GM19023 (cell line): ENCODE measurements around the gene LANCL3.
A peak's percentile ranks its signal among the peaks of the same experiment; 100 is the strongest.

ENCODE experiments used
- ATAC-seq: cut with Tn5 transposase; IDR thresholded peaks from one replicate; pipeline ENCODE4 v1.9.1; 2021; ENCODE audit warnings: mild to moderate bottlenecking, moderate library complexity; ENCODE audit not compliant: unreplicated experiment

Gene LANCL3

GRCh38 chrX:37678574-37678973, 107.1 kb downstream of the LANCL3 start:
- no peak for ATAC-seq

- ATAC-seq = no peak
Measured at GRCh38 chrX:37679230-37679629, 107.8 kb downstream of the LANCL3 start.

- no peak for ATAC-seq
Measured at GRCh38 chrX:37679888-37680287, 108.4 kb downstream of the LANCL3 start.

DNA sequence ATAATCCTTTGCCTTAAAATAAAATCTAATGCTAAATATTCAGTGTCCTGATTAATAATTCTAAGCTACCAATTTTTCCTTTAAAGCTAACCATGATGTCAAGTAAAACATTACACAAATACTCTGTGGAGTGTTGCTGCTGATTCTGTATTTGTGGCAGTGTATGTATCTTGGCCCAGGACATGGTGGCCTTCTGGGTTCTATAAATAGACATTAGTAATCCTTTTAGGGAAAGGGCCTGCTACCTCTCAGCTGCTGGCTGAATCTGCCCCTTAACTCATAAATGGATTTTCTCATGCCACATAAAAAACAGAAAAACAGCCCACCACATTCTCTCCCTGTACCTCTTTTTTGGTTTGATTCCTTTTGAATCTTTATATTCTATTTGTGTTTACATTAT, 113.0 kb downstream of the LANCL3 start:
- no peak for ATAC-seq

- ATAC-seq = no peak
Measured at GRCh38 chrX:37684973-37685372, 113.5 kb downstream of the LANCL3 start.

- ATAC-seq = peak; percentile 70
Measured at GRCh38 chrX:37685381-37686359, 114.2 kb downstream of the LANCL3 start, which contains the start of gene XK. Gene XK (plus strand): TSS chrX:37685791. CDS start chrX:37685962, 171 bp downstream.

DNA sequence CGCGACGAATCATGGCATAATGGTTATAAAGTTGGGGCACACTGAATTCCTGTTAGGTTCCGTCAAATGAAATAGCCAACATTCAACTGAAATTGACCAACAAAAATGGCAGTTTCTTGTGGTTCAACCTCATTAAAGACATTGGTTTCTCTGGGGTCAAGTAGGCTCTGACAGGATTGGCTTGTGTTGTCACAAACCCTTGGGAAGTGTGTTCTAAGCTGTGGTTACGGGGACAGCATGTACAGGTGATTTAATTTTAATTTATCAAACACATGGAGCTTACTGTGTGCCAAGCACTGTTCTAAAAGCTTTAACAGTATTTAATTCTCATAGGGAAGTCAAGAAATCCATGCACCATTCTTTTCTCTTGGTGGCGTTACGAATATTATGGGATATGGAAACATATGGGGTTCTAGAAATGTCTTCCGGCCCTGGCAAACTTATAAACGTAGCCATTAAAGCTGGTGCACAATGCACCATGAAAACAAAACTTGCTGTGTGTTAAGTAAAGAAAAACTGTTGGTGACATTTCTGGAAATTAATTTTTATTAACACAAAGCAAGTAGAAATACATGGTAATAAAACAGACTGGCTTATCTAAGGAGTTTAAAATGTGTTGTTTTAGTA, 115.0 kb downstream of the LANCL3 start:
- ATAC-seq = no peak

DNA sequence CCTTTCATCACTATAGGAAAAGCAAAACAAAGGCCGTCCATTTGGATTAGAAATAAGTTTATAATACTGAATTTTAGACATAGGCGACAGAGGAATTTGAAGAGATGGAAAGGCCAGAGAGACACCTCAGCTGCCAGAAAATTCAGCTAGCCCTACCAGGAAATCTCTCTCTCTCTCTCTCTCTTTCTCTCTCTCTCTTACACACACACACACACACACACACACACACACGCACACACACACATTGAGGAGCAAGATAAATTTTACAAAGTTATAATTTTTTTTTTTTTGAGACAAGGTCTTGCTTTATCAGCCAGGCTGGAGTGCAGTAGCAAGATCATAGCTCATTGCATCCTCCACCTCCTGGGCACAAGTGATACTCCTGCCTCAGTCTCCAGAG, 115.5 kb downstream of the LANCL3 start:
- ATAC-seq = no peak

- ATAC-seq = no peak
Measured at GRCh38 chrX:37690119-37690518, 118.7 kb downstream of the LANCL3 start.

- ATAC-seq = no peak
Measured at GRCh38 chrX:37692918-37693317, 121.5 kb downstream of the LANCL3 start.

DNA sequence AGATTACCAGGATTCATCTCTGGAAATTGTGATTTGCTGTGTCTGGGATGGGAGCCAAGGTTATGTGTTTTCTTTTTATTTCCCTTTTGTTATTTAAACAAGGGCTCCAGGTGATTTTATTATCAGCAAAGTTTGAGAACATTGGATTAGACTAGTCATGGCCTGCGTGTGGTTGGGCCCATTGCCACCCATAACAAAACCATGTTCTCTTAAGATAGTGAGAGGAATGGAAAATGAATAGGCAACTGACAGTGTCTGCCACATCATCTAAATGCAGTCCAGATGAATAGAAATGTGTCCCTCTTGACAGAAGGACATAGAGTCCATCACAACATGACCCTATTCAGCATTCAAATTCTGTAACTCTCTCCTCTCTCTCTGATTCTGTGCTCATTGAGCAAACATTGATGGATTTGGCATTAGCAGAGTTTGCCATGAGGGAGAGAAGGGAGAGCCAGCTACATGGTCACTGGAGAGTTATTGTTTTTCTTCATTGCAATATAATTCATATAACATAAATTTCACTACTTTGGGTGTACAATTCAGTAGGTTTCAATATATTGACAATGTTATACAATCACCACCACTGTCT, 125.8 kb downstream of the LANCL3 start:
- ATAC-seq = no peak

DNA sequence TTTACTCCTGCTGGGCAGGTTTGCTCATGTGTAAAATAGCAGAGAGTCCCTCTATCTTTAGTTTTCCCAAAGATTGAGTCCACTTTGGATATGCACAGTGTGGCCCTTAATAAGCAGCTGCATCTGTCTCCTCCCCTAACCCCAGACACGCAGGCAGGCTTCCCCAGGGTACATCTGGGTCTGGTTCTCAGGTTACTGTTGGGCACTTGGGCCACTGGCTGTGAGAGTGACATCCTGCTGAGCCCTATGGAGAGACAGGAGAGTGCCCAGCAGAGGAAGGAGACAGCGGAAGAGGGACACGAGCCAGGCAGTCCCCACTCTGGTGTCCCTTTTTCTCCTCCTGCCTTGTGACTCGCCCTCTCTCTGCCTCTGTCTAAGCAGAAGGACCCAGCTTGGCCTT, 130.1 kb downstream of the LANCL3 start:
- no peak for ATAC-seq

DNA sequence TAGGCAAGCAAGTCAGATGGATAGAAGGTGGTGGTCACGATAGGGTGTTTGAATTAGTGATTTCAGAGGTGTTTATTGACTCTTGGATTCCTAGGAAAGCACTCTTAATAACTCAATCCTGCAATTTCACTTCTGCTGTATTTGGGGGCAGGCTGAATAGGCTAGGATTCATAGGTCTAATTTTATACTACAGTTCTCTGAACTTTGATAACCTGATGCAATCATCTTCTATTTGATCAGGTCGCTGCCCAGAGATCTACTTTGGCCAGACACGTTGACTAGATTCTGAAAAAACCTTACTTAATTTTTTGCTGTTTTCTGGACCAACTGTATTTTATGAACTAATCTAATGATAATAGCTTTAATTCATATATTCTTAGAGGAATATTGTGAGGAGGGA, 140.5 kb downstream of the LANCL3 start:
- ATAC-seq = no peak

DNA sequence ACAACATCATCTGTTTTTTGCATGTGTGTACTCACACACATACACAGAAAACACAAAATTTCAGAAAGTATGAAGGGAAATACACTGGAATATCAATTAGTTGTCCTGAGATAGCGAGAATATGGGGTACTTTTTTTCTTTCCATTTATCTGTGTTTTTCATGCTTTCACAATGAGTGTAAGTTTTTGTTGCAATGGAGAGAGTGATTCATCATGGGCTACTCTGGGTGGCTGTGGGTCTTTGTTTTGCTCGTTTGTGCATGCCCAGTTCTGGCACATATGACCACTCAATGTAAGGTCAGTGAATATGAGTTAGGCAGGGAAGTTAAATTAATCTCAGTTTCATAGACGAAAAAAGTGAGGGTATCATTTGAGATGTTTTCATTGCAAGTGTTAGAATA, 141.0 kb downstream of the LANCL3 start:
- no peak for ATAC-seq

GRCh38 chrX:37714479-37714878, 143.0 kb downstream of the LANCL3 start:
- ATAC-seq = no peak

DNA sequence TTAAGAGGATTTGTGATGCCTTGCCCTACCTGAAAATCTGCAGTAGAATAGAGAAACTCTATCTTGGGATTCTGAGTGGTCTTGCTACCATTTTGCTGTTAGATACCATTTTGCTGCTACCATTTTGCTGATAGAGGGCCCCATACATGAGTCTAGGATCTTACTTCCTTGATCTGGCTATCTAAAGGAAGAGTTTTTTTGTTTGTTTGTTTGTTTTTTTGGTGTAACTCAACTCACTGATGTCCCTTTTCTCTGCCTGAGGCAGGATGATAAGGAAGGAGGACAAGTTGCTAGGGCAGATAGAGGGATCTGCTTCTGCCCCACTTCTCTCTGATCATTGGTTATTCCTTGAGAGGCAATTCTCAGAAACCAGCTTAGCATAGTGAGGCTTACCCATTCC, 145.1 kb downstream of the LANCL3 start:
- no peak for ATAC-seq

- no peak for ATAC-seq
Measured at GRCh38 chrX:37717708-37718107, 146.2 kb downstream of the LANCL3 start.

DNA sequence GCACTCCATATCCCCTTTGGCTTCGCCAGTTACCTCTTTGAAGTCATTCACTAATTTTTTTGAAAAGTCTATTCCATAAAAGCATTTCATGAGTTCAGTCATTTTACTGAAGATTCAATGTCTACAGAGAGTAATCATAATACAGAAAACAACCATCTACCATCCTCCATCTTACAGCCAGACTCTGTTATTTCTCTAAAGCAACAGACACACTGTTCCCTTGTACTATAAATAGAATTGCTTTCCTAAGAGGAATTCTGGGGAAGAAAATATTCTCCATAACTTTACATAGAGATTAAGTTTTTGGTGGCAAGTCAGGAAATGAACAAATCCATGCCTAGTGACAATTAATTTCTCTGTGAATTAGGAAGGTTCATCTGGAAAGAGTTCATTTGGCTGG, 151.1 kb downstream of the LANCL3 start:
- ATAC-seq = no peak

- no peak for ATAC-seq
Measured at GRCh38 chrX:37726346-37726745, 154.9 kb downstream of the LANCL3 start.
